Coronary artery (tissue), 2 donors: ENCODE results near the gene RPS15.

Experiments
- DNase-seq: peaks from one replicate; pipeline ENCODE4 v3.0.0-alpha.2; 2017; ENCODE audit warnings: low spot score
- H3K27ac ChIP-seq, 2 donors: fragments of 200-600 bp; sonication (generic); one replicate each; pipeline ENCODE4 v1.5.1; 2016 to 2019
- H3K4me3 ChIP-seq: fragments of 200-600 bp; sonication (generic); 2 replicates; pipeline ENCODE4 v1.5.1; 2016; ENCODE audit warnings: mild to moderate bottlenecking, moderate library complexity
- TF ChIP-seq, protein P1 (sequence below): fragments of 200-600 bp; sonication (generic); IDR thresholded peaks from one replicate; pipeline ENCODE4 v1.5.1; 2019; ENCODE audit warnings: antibody characterized with exemption

The RPS15 gene

DNA sequence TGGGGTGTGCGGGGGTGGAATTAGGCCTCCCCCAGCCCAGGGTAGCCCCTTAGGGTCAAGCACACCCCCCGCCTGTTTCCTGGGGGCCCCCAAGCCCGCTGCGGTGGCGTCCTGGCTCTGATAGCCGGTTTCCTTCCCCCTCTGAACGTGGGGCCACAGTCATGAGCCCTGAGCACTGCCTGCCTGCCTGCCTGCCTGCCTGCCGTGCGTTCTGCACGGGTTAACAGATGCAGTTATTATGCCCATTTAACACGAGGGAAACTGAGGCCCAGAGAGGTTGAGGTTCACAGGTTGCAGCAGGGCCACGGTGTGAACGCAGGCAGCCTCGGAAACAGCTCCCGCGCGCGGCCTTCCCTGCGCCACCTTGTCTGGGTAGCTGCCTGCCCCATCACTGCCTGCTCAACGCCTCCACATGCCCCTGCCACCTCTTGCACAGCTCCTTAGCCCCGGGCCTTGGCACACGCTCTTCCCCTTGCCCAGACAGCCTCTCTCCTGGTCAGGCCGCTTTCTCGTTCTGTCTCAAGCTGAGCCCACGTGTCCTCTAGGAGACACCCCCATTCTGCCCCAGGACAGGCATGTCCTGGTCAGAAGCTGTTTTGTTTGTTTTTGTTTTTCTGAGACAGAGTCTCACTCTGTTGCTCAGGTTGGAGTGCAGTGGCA is 35.7 kb upstream of the RPS15 start:
- TF ChIP-seq, protein P1, sequence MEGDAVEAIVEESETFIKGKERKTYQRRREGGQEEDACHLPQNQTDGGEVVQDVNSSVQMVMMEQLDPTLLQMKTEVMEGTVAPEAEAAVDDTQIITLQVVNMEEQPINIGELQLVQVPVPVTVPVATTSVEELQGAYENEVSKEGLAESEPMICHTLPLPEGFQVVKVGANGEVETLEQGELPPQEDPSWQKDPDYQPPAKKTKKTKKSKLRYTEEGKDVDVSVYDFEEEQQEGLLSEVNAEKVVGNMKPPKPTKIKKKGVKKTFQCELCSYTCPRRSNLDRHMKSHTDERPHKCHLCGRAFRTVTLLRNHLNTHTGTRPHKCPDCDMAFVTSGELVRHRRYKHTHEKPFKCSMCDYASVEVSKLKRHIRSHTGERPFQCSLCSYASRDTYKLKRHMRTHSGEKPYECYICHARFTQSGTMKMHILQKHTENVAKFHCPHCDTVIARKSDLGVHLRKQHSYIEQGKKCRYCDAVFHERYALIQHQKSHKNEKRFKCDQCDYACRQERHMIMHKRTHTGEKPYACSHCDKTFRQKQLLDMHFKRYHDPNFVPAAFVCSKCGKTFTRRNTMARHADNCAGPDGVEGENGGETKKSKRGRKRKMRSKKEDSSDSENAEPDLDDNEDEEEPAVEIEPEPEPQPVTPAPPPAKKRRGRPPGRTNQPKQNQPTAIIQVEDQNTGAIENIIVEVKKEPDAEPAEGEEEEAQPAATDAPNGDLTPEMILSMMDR, result no peak
- Histone ChIP-seq H3K27ac (no peak overlapping the region), H3K4me3 (no peak overlapping the region)
- no peak for DNase-seq

DNA sequence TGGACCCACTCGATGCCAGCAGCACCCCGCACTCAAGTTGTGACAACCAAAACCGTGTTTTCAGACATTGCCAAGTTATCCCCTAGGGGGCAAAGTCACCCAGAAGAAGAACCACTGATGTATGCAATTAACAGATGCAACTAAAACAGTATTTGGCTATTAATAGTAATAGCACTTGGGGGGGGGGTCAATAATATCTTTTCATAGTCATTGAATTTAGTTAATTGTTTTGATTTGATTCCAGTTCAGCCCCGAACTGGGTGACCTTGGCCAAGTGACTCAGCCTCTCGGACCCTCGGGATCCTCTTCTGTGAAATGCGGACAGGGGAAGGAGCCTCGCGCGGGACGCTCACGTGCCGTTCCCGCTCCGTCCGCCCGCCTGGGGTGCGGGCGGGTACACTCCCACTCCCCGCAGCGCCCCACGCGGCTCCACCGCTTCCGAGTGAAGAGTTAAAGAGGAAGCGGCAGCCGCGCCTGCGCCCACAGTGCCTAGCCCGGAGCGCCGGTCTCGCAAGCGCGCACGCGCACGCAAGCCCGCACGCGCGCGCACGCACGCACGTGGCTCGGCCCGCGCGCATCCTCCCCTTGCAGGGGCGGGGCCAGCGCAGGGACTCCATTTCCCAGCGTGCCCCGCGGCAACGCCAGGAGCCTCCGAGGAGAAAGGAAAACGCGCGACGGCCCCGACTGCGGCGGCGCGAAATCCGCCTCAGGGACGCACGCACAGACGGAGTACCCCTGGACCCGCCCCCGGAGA is 31.2 kb upstream of the RPS15 start:
- TF ChIP-seq, protein P1, result no peak
- peak; percentile 98 for DNase-seq
- Histone ChIP-seq H3K4me3 (peak overlapping the region; percentile 91), H3K27ac (peak overlapping the region in 1 of 2 donors; percentile 95)

DNA sequence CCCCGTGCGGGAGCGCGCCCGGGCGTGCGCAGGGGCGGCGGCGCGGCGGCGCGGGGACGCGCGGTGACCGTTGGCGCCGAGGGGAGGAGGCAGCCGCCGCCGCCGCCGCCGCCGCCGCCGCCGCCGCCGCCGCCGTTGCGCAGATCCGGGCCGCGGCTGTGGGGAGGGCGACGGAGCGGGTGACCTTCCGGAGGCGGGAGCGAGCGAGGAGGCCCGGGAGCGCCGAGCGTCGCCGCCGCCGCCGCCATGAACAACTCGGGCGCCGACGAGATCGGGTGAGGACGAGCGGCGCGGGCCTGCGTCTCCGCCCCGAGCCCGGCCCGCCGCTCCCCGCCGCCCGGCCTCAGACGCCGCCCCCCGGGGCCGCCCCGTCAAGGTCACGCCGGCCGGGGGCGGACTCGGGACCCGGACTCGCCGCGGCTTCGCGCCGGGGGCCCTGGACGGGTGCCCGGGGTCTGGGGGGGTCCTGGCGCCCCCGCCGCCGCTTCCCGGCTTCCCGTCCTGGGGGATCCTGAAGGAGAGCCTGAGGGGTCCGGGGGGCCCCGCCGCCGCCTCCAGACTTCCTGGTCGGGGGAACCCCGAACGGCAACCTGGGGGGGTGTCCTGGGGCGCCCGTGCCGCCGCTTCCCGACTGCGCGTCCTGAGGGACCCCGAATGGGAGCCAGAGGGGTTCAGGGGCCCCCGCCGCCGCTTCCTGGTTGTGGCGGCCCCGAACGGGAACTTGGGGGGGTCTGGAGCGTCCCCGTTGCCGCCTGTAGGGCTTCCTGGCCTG is 30.5 kb upstream of the RPS15 start, which contains the start of gene DAZAP1:
Gene DAZAP1 (plus strand): TSS at position 59 of the 772 bp plus-strand sequence. CDS start 188 bp downstream, at position 247.
- Histone ChIP-seq H3K4me3 (peak within 1 kb of the TSS; percentile 91), H3K27ac (peak within 1 kb of the TSS; percentile 88 to 95)
- no peak for DNase-seq
- TF ChIP-seq, protein P1, result no peak

DNA sequence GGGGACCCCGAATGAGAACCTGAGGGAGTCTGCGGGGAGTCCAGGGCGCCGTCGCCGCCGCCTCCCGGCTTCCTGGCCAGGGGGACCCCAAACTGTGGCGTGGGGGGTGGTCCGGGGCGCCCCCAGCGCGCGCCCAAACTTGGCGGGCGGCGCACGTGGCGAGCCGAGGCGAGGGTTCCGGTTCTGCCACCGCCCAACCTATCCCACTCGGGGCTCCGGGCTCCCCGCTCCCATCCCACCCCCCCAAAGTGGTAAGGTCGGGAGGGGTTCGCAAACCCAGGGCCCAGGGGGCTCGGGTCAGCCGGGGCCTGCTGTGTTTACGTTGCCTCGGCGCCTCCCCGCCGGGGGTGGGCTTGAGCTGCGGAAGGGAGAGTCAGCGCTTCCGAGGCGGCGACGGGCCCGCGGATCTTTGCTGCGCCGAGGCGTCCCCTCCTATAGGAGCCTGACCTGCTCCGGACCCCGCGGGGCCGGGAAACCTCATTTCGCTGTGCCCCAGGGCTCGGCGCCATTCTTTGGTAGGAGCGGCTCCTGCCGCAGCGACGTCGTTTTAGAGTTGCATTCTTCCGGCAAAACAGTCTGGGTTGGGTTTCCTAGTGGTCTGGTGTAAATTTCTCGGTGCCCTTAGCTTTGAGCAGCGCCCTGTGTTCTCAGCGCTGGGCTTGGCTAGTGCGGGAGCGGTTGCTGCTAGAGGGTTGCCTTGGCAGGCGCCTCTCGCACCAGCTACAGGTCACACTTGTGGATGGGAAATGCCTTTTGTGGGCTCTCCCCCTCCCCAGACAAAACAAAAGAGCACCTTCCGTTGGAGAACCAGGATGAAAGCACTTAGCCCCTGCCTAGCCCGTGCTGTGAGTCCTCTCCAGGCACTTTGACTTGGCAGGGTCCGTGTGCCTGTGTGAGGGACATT is 29.6 kb upstream of the RPS15 start:
- no peak for DNase-seq
- TF ChIP-seq, protein P1, result no peak
- H3K4me3 ChIP-seq, result peak overlapping the region; percentile 91
- H3K27ac ChIP-seq, result peak overlapping the region; percentile 88 to 95

DNA sequence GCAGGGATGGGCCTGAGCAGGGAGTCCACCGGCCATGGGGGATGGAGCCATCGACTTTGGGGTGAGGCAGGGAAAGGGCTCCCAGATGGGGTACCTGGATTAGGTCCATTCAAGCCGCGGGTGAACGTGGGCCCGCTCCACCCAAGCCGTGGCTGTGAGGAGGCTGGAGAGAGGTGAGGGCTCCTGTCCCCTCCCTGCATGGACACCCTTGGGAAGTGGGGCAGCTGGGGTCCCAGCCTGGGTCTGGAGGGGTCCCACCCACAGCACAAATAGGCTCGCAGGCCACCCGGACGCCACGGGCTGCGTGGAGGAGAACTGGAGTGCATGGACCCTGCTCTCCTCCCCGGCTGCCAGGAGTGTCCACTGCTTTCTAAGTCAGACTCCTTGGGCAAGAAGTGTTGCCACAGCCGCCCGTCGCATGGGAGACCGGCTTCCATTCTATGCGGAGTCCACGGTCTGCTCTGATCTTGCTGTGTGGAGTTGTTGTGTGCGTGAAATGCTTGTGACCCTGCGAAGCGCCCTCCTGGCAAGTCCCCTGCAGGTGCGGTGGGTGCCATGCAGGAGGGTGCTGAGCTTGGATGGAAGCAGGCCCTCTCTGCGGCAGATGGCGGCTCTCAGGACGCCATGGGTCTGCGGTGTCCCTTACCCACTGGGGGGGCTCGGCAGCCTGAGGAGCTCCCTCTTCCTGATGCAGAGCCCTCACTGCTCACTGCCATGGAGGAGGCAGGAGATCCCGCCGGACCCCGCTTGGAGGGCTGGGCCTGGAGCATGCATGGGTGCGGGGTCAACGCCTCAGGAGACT is 28.8 kb upstream of the RPS15 start:
- peak overlapping the region; percentile 91 for H3K4me3 ChIP-seq
- TF ChIP-seq, protein P1, result no peak
- H3K27ac ChIP-seq, result peak overlapping the region; percentile 88 to 95
- no peak for DNase-seq
